Activated CD4-positive, alpha-beta T cell treated with anti-CD3 and anti-CD28 coated beads, Interleukin-2, amount 10 ng/mL, durations not matched to agents 7 days and 5 days (primary cell): ENCODE data around the gene TGM1. TPM values are rescaled to one million over a fixed set of nuclear protein-coding genes. Genes with fewer than 3 reads are reported as not detected.

Experiments
- CTCF ChIA-PET: fragments of 350-600 bp; sonication (Branson Sonifier 250); formaldehyde crosslinking; loops from one replicate; lab custom pipeline; 2021; ENCODE audit warnings: antibody characterized with exemption; lab: Charles Lee
- POLR2A ChIA-PET: fragments of 350-600 bp; sonication (Branson Sonifier 250); formaldehyde crosslinking; loops from one replicate; lab custom pipeline; 2021; ENCODE audit warnings: antibody characterized with exemption; lab: Charles Lee
- DNase-seq: peaks from one replicate; pipeline ENCODE4 v3.0.0-alpha.2; 2020
- H3K27ac Mint-ChIP-seq: one replicate; pipeline ENCODE4 v1.8.0; 2021; ENCODE audit warnings: mild to moderate bottlenecking, moderate library complexity, mixed read lengths
- H3K27me3 Mint-ChIP-seq: one replicate; pipeline ENCODE4 v1.8.0; 2021; ENCODE audit warnings: mixed read lengths
- H3K36me3 Mint-ChIP-seq: one replicate; pipeline ENCODE4 v1.8.0; 2021; ENCODE audit warnings: low read depth, mixed read lengths
- H3K4me1 Mint-ChIP-seq: one replicate; pipeline ENCODE4 v1.8.0; 2021; ENCODE audit warnings: mixed read lengths
- H3K4me3 Mint-ChIP-seq: one replicate; pipeline ENCODE4 v1.8.0; 2021; ENCODE audit warnings: mild to moderate bottlenecking, moderate library complexity, mixed read lengths
- H3K9me3 Mint-ChIP-seq: one replicate; pipeline ENCODE4 v1.8.0; 2021; ENCODE audit warnings: mixed read lengths
- total RNA-seq, 2 experiments: library from RNA; stranded (reverse); gene quantifications; one replicate each; pipeline ENCODE4 v1.2.3, GENCODE V29; 2021

TGM1 gene
- total RNA-seq, 2 experiments from 2014 or later, result 6.5 TPM

- H3K27ac Mint-ChIP-seq, result no peak overlapping the region
- H3K36me3 Mint-ChIP-seq, result peaks cover 10% of the 10 kb centered on the region
- no peaks in the 10 kb centered on the region for H3K27me3 Mint-ChIP-seq
- no peak overlapping the region for H3K4me3 Mint-ChIP-seq
- peaks cover 7% of the 10 kb centered on the region for H3K4me1 Mint-ChIP-seq
- H3K9me3 Mint-ChIP-seq, result no peaks in the 10 kb centered on the region
- ChIA-PET POLR2A (no interaction called here), CTCF (interaction anchor here (0.6 to 1.9 kb wide), 6 partner anchors 9 to 360 kb away, joined by 3 to 6 read pairs (median 4); partner anchors contain the start of gene CIDEB)
- no peak for DNase-seq
Measured at GRCh38 chr14:24255931-24256711, 6.9 kb downstream of the TGM1 start.

- Mint-ChIP-seq H3K9me3 (no peaks in the 10 kb centered on the region), H3K27ac (no peak overlapping the region), H3K27me3 (no peaks in the 10 kb centered on the region), H3K36me3 (peaks cover 12% of the 10 kb centered on the region), H3K4me1 (peaks cover 13% of the 10 kb centered on the region), H3K4me3 (no peak overlapping the region)
- DNase-seq, result no peak
- ChIA-PET POLR2A (no interaction called here), CTCF (interaction anchor here (0.6 to 1.9 kb wide), 4 partner anchors 14 to 361 kb away, joined by 3 to 5 read pairs (median 4); no protein-coding TSS in a partner anchor)
Measured at GRCh38 chr14:24255438-24255837, 7.5 kb downstream of the TGM1 start.

GRCh38 chr14:24254630-24255392 lies 8.2 kb downstream of the TGM1 start:
- peaks cover 20% of the 10 kb centered on the region for H3K4me1 Mint-ChIP-seq
- no peaks in the 10 kb centered on the region for H3K27me3 Mint-ChIP-seq
- H3K36me3 Mint-ChIP-seq, result peaks cover 16% of the 10 kb centered on the region
- no peaks in the 10 kb centered on the region for H3K9me3 Mint-ChIP-seq
- ChIA-PET CTCF (interaction anchor here (0.8 to 1.1 kb wide), 2 partner anchors 42 to 79 kb away, joined by 3 to 4 read pairs; no protein-coding TSS in a partner anchor), POLR2A (no interaction called here)
- no peak overlapping the region for H3K27ac Mint-ChIP-seq
- no peak overlapping the region for H3K4me3 Mint-ChIP-seq
- DNase-seq, result no peak

- H3K4me3 Mint-ChIP-seq, result no peak overlapping the region
- POLR2A ChIA-PET, result no interaction called here
- CTCF ChIA-PET, result interaction anchor here (0.6 to 4.3 kb wide), 4 partner anchors 17 to 54 kb away, joined by 3 to 29 read pairs (median 16); partner anchors contain the start of genes CIDEB and RABGGTA
- H3K4me1 Mint-ChIP-seq, result peaks cover 27% of the 10 kb centered on the region
- H3K27me3 Mint-ChIP-seq, result no peaks in the 10 kb centered on the region
- no peaks in the 10 kb centered on the region for H3K9me3 Mint-ChIP-seq
- no peak for DNase-seq
- no peak overlapping the region for H3K27ac Mint-ChIP-seq
- peaks cover 19% of the 10 kb centered on the region for H3K36me3 Mint-ChIP-seq
Measured at GRCh38 chr14:24253936-24254335, 9.0 kb downstream of the TGM1 start.

GRCh38 chr14:24252289-24253124 lies 10.5 kb downstream of the TGM1 start:
- POLR2A ChIA-PET, result no interaction called here

GRCh38 chr14:24251880-24252288 lies 11.1 kb downstream of the TGM1 start:
- ChIA-PET POLR2A (no interaction called here), CTCF (interaction anchor here (1.1 to 4.3 kb wide), 6 partner anchors 9 to 56 kb away, joined by 3 to 29 read pairs (median 16); partner anchors contain the start of genes CIDEB, RABGGTA and TINF2)
- peaks cover 30% of the 10 kb centered on the region for H3K36me3 Mint-ChIP-seq
- H3K4me1 Mint-ChIP-seq, result peaks cover 43% of the 10 kb centered on the region
- H3K27ac Mint-ChIP-seq, result peak overlapping the region; percentile 28
- H3K9me3 Mint-ChIP-seq, result no peaks in the 10 kb centered on the region
- H3K4me3 Mint-ChIP-seq, result no peak overlapping the region
- no peaks in the 10 kb centered on the region for H3K27me3 Mint-ChIP-seq
- no peak for DNase-seq

More at GRCh38 chr14:24252289-24253124, 10.5 kb downstream of the TGM1 start:
- Mint-ChIP-seq H3K9me3 (no peaks in the 10 kb centered on the region), H3K4me1 (peaks cover 40% of the 10 kb centered on the region), H3K4me3 (no peak overlapping the region), H3K27ac (no peak overlapping the region), H3K36me3 (peaks cover 29% of the 10 kb centered on the region), H3K27me3 (no peaks in the 10 kb centered on the region)
- no peak for DNase-seq
- CTCF ChIA-PET, result interaction anchor here (1.0 to 4.3 kb wide), 6 partner anchors 10 to 57 kb away, joined by 3 to 29 read pairs (median 16); partner anchors contain the start of genes CIDEB, RABGGTA, TINF2 and TM9SF1

- ChIA-PET POLR2A (no interaction called here), CTCF (interaction anchor here (1.1 to 4.3 kb wide), 9 partner anchors 8 to 82 kb away, joined by 3 to 29 read pairs (median 4); partner anchors contain the start of genes CIDEB, RABGGTA and TINF2)
- Mint-ChIP-seq H3K4me1 (peaks cover 47% of the 10 kb centered on the region), H3K27me3 (no peaks in the 10 kb centered on the region), H3K36me3 (peaks cover 30% of the 10 kb centered on the region), H3K4me3 (peak overlapping the region; percentile 33), H3K27ac (peak overlapping the region; percentile 76), H3K9me3 (no peaks in the 10 kb centered on the region)
- no peak for DNase-seq
Measured at GRCh38 chr14:24250354-24250753, 12.6 kb downstream of the TGM1 start.

GRCh38 chr14:24249230-24250021 lies 13.6 kb downstream of the TGM1 start:
- DNase-seq, result no peak
- ChIA-PET CTCF (interaction anchor here (1.0 to 2.1 kb wide), 7 partner anchors 9 to 50 kb away, joined by 3 to 7 read pairs (median 4); partner anchors contain the start of genes DHRS1, NOP9 and RABGGTA), POLR2A (no interaction called here)
- peaks cover 33% of the 10 kb centered on the region for H3K36me3 Mint-ChIP-seq
- H3K4me3 Mint-ChIP-seq, result peak overlapping the region; percentile 27
- no peaks in the 10 kb centered on the region for H3K27me3 Mint-ChIP-seq
- H3K9me3 Mint-ChIP-seq, result no peaks in the 10 kb centered on the region
- H3K4me1 Mint-ChIP-seq, result peaks cover 52% of the 10 kb centered on the region
- H3K27ac Mint-ChIP-seq, result peak overlapping the region; percentile 76

GRCh38 chr14:24247422-24247821 lies 15.6 kb downstream of the TGM1 start:
- peak overlapping the region; percentile 98 for H3K27ac Mint-ChIP-seq

GRCh38 chr14:24246765-24247212 lies 16.2 kb downstream of the TGM1 start:
- Mint-ChIP-seq H3K9me3 (no peaks in the 10 kb centered on the region), H3K4me3 (peak overlapping the region; percentile 63), H3K36me3 (peaks cover 31% of the 10 kb centered on the region), H3K4me1 (peaks cover 63% of the 10 kb centered on the region), H3K27ac (peak overlapping the region; percentile 98), H3K27me3 (no peaks in the 10 kb centered on the region)
- ChIA-PET CTCF (interaction anchor here (0.7 to 3.3 kb wide), 15 partner anchors 9 to 387 kb away, joined by 3 to 17 read pairs (median 7); partner anchors contain the start of genes CIDEB, IRF9, MDP1 and RABGGTA), POLR2A (interaction anchor here (0.5 to 1.0 kb wide), 3 partner anchors 24 to 138 kb away, joined by 3 to 11 read pairs (median 3); partner anchors contain the start of genes PSME2, RABGGTA and RNF31)
- peak; percentile 64 for DNase-seq

More at GRCh38 chr14:24247422-24247821, 15.6 kb downstream of the TGM1 start:
- no peaks in the 10 kb centered on the region for H3K9me3 Mint-ChIP-seq
- CTCF ChIA-PET, result interaction anchor here (0.7 to 3.3 kb wide), 15 partner anchors 10 to 184 kb away, joined by 3 to 17 read pairs (median 7); partner anchors contain the start of genes CIDEB, MDP1 and RABGGTA
- no peak for DNase-seq
- peaks cover 28% of the 10 kb centered on the region for H3K36me3 Mint-ChIP-seq
- no peaks in the 10 kb centered on the region for H3K27me3 Mint-ChIP-seq
- peak overlapping the region; percentile 28 for H3K4me3 Mint-ChIP-seq
- POLR2A ChIA-PET, result interaction anchor here (0.6 to 1.1 kb wide), 4 partner anchors 23 to 139 kb away, joined by 3 to 11 read pairs (median 3); partner anchors contain the start of genes CIDEB and RABGGTA
- H3K4me1 Mint-ChIP-seq, result peaks cover 63% of the 10 kb centered on the region
